Stimulated activated naive CD8-positive, alpha-beta T cell treated with anti-CD3 and anti-CD28 coated beads, Interleukin-15, Interleukin-2, amounts not matched to agents 100 U/mL and 50 U/mL, for 24 hours (primary cell): ENCODE measurements around the gene RPS6KA2.
"Not testable (repeated sequence)": the region's sequence is repeated elsewhere in the genome, so short reads cannot be mapped to it uniquely, and the experiment has no call there.

Experiments used
- ATAC-seq: fragments of 150-1000 bp; cut with Tn5 transposase; one replicate; pipeline ENCODE4 v1.10.0; 2021
- DNase-seq: peaks from one replicate; pipeline ENCODE4 v3.0.0; 2021

RPS6KA2 gene

GRCh38 chr6:166553563-166554271, 73.3 kb downstream of the RPS6KA2 start:
- DNase-seq (no peak), ATAC-seq (no peak)

GRCh38 chr6:166552600-166552999, 74.5 kb downstream of the RPS6KA2 start:
- DNase-seq = no peak

GRCh38 chr6:166551754-166552495, 75.1 kb downstream of the RPS6KA2 start:
- no peak for ATAC-seq
- DNase-seq = no peak

More at GRCh38 chr6:166552600-166552999, 74.5 kb downstream of the RPS6KA2 start:
- ATAC-seq = no peak

- ATAC-seq = no peak
- DNase-seq = no peak
Measured at GRCh38 chr6:166546653-166547052, 80.4 kb downstream of the RPS6KA2 start.

- no peak for ATAC-seq
- DNase-seq = no peak
Measured at GRCh38 chr6:166545156-166546034, 81.7 kb downstream of the RPS6KA2 start.

GRCh38 chr6:166544296-166544605, 82.8 kb downstream of the RPS6KA2 start:
- DNase-seq = no peak
- ATAC-seq = no peak

GRCh38 chr6:166543603-166544295, 83.3 kb downstream of the RPS6KA2 start:
- ATAC-seq (no peak), DNase-seq (no peak)

GRCh38 chr6:166542580-166542912, 84.5 kb downstream of the RPS6KA2 start:
- DNase-seq (no peak), ATAC-seq (no peak)

- no peak for ATAC-seq
- no peak for DNase-seq
Measured at GRCh38 chr6:166541876-166542579, 85.0 kb downstream of the RPS6KA2 start.

- no peak for ATAC-seq
Measured at GRCh38 chr6:166541366-166541765, 85.7 kb downstream of the RPS6KA2 start.

GRCh38 chr6:166540631-166541331, 86.3 kb downstream of the RPS6KA2 start:
- ATAC-seq (peak; percentile 86), DNase-seq (peak; percentile 40)

More at GRCh38 chr6:166541366-166541765, 85.7 kb downstream of the RPS6KA2 start:
- DNase-seq = no peak

- DNase-seq = no peak
- ATAC-seq = no peak
Measured at GRCh38 chr6:166539543-166539942, 87.5 kb downstream of the RPS6KA2 start.

GRCh38 chr6:166539011-166539385, 88.1 kb downstream of the RPS6KA2 start:
- DNase-seq = not testable (repeated sequence)

GRCh38 chr6:166538297-166539010, 88.6 kb downstream of the RPS6KA2 start:
- DNase-seq = no peak
- no peak for ATAC-seq

More at GRCh38 chr6:166539011-166539385, 88.1 kb downstream of the RPS6KA2 start:
- not testable (repeated sequence) for ATAC-seq

- DNase-seq (no peak), ATAC-seq (no peak)
Measured at GRCh38 chr6:166534658-166535406, 92.2 kb downstream of the RPS6KA2 start.

- no peak for DNase-seq
- no peak for ATAC-seq
Measured at GRCh38 chr6:166533205-166533824, 93.7 kb downstream of the RPS6KA2 start.

- DNase-seq = no peak
- ATAC-seq = no peak
Measured at GRCh38 chr6:166532302-166532701, 94.7 kb downstream of the RPS6KA2 start.

GRCh38 chr6:166530211-166531095, 96.6 kb downstream of the RPS6KA2 start:
- DNase-seq (no peak), ATAC-seq (no peak)
